ENCODE measurements around the gene SCAP.

SCAP gene

GRCh38 chr3:47366833-47367232 lies 108.9 kb downstream of the SCAP start:
- DNase-seq (ENCODE audit: low read depth in 1 of 2, low spot score in 1 of 2): no peak

DNA sequence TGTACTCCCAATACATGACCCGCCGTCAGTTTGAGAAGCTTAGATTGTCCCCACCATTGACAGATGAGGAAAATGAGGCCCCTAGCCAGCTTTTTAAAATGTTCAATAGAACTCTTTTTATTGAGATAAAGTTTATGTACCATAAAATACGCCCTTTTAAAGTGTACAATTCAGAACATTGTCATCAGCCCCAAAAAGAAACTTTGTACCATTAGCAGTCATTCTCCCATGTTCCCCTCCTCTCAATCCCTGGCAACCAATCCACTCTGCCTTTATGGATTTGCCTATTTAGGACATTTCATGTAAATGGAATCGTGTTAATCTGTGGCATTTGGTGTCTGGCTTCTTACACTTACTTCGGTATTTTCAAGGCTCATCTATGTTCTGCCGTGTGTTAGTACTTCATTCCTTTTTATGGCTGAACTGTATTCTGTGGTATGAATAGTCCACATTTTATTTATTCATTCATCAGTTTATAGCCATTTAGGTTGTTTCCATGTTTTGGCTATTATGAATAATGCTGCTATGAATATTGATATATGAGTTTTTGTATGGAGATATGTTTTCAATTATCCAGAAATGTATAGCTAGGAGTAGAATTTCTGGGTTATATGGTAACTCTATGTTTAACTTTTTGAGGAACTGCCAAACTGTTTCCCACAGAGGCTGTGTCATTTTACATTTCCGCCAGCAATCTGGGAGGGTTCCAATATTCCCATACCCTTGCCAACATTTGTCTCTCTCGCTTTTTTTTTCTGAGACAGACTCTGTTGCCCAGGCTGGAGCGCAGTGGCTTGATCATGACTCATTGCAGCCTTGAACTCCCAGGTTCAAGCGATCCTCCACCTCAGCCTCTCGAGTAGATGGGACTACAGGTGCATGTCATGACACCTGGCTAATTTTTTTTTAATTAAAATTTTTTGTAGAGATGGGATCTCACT lies 110.3 kb downstream of the SCAP start:
- no peak for DNase-seq (ENCODE audit: low read depth in 1 of 2, low spot score in 1 of 2)

Measured in stimulated activated CD4-positive, alpha-beta T cell treated with anti-CD3 and anti-CD28 coated beads, Interleukin-15, amount 100 ng/mL, for 1 hour (primary cell).